HT1080 (cell line): ENCODE results near the gene MBD2. TPM values are rescaled to one million over a fixed set of nuclear protein-coding genes. Genes with fewer than 3 reads are reported as not detected.
"Not testable (repeated sequence)": the region's sequence is repeated elsewhere in the genome, so short reads cannot be mapped to it uniquely, and the experiment has no call there.

Experiments used
- DNase-seq: peaks from one replicate; pipeline ENCODE4 v3.0.0-alpha.2; 2015; ENCODE audit warnings: low read depth
- total RNA-seq: library from RNA; depleted of rRNA; stranded (reverse); fragments of >200 nt; shearing (Covaris generic); gene quantifications from 2 replicates; pipeline ENCODE4 v1.2.3, GENCODE V29; 2014

MBD2 gene
- total RNA-seq, 1 experiment from 2014 or later, result 45.9 TPM

DNA sequence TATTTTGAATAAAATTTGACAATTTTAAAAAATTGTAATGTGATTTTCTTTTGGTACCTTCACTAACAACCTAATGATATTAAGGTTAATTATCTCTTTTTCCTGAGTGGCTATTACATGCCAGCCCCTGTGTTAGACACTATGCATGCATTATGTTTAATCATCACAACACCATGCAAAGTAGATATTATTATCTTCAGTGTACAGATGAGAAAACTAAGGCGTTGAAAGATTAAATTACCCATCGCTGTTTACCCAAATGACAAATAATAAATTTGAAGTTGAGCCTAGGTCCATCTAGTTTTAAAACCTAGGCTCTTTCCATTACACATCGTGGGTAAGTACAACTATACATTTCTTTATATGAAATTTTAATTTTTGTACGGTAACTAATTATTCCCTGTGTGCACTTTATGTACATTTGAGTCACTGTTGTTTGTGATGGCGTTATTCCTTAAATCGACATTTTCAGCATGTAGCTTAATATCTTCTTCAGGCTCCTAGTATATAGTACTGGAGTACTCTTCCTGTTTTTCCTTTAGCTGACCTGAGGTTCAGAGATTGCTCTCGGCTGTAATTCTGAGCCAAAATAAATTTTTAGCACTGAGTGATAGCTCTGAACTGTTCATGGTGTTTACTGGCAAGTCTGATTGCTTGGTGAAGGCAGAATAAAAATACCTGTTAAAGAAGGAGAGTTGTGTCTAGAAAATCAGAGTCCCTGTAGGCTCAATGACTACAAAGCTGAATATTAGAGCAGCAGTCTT is 13.9 kb upstream of the MBD2 start:
- DNase-seq, result no peak

DNA sequence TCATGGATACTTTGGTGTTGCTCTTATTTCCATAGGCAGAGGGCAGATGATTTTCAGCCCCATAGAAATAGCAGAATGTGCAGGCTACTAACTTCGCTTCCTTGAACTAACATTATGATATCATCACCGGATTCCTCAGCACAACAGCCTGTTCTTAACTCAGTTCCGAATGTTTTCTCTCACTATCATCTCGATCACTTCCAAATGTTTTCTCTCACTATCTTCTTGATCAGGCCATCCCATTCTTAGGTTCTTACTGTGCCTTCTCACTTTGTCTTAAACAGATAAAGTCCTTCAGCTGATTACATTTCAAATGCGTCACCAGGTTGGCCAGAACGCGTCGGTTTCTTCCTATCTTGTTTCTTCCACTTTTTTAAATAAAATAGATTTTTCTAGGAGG is 11.4 kb upstream of the MBD2 start:
- DNase-seq, result no peak

DNA sequence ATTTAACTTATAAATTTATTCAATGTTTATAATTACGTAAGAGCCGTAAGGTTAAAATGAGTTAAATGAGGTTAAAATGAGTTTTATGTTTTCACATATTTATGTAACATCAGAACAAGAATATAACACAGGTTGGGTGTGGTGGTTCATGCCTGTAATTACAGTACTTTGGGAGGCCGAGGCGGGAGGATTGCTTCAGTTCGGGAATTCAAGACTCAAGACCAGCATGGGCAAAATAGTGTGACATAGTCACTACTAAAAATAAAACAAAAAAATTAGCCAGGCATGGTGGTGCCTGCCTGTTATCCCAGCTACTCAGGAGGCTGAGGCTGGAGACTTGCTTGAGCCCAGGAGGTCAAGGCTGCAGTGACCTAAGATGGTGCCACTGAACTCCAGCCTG is 9.3 kb upstream of the MBD2 start:
- no peak for DNase-seq

DNA sequence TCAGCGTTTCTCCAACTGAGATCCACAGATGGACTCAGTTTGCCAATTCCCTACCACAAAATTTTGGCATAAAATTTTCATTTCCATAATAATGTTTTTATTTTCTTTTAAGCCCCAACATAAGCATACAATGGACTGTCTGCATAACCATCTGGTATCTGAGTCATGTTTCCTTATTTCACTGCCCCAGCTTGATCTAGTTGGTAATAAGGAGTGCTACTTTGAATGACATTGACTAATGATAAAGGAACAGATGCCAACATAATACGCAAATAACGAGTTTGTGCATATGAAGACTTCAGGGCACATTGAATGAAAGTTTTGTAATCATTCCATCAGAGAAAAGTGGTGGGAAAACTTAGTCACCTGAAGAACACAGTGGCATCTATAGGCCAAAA is 8.8 kb upstream of the MBD2 start:
- DNase-seq, result peak; percentile 13

DNA sequence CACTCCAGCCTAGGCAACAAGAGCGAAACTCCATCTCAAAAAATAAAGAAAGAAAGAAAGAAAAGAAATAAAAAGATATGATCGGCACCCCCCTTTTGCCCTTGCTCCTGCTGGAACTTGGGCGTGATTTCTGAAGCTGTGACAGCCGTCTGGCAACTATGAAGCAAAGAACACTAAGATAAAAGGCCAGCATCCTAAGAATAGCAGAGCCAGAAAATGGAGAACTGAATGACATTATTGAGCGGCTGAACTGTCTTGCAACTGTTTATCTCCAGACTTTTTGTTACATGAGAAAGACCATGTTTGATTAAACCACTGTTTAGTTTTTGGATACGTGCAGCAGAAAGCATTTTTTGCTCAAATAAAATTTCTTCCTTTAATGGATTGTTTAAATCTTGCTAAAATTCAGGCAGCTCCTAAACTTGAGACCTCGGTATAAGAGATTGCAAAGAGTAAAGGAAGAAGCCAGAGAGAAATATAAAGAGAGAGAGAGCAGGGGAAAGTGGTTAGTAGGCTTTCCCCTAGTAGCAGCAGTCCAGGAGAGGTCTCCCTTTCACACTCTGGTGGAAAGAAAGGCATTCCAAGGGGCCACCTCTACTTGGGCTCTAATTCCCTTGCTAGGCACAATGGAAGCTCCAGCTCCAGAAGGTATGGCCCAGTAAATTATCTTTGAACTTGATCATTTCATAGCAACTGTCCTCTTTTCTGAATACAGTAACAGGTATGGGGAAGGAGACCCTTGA is 8.2 kb upstream of the MBD2 start:
- DNase-seq, result no peak

DNA sequence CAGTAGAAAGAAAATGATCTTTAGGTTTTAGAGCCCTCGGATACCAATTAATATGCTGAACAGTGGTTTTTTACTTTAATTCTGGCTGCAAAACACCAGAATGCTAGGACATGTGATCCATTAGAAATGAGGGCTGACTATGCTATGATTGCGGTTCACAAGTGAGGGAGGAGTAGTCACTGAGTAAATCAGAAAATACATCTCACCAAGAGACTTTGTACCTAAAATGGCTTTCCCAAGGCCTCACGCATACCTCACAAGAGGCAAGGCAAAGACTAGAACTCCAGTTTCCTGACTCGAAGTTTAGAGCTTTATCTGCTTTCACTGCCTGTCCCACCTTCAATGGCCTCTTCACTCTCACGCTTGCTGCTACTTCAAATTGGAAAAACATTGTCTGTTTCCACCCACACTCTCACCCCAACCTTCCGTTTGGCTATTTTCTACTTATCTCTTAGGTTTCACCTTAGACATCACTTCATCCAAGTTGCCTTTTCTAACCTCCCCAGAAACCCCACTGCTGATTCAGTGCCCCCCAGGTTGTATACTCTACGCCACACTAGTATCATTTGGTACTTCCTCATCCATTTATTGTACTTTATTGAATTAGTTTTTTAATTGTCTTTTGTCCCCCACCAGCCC is 5.1 kb upstream of the MBD2 start:
- no peak for DNase-seq

DNA sequence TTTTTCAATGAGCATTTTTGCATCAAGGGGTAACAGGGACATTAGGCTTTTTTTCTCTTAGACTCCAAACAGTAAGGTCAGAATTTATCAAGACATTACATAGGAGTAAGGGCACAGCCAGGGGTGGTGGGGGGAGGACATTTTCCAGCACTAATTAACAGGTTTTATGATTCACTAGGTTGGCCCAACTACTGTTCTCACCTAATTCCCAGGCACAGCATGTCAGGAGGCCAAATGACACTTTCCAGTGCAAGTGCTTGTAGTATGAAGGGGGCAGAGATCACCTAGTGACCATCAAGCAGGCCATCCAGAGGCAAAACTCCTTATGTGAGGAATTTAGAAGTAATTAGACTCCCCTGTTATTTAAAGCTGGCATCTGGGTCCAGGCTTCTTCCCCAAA is 3.9 kb upstream of the MBD2 start:
- DNase-seq, result no peak

DNA sequence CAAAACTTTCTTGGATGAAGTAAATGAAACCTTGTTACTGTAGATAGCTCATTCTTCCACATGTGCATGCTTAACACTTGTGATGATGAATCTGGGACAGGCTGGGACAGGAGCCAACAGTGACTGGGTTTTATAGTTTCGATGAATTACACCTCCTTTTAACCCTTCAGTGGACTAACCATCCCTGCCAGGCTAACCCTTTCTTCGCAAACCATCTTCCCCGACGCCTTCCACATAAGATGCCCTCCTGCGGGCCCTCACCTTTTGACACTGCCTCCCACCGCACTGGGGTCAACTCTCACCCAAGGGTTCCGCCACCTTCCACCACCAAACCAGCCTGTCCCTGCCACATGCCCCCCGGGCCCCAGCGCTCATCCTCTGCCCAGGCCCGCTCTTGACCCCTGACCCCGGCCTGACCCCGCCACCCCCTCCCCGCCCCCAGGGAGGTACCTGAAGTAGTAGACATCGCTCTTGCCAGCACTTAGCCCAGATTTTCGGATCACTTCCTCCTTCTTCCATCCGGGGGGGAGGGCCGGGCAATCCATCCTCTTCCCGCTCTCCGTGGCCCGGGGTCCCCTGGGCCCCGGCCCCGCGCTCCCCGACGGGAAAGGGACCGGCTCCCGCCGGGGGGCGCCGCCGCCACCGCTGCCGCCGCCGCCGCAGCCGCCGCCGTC is 764 bp downstream of the MBD2 start:
- DNase-seq, result peak; percentile 82

DNA sequence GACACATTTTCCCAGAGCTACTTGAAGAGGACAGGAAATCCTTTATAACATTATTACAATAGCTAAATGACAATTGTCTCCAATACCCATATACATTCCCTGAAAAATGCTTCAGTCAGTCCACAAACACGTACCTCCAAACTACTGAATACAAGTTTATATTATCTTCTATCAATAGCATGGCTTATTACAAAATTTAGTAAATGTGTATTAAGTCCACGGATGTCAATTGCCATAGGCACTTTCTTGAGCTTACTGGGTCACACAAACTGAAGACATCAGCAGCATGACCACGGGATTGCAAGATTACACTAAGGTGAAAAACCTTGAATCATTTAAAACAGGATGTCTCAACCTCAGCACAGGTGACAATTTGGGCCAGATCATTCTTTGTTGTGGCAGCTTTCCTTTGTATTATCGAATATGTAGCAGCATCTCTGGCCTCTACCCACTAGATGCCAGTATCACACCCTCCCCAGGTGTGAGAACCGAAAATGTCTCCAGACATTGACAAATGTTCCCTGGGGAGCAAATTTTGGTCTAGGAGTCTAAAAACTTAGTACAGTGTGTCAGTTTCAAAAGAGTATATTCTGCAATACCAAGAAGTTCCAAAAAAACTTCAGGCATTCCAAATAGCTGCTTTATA is 1.4 kb downstream of the MBD2 start:
- no peak for DNase-seq

DNA sequence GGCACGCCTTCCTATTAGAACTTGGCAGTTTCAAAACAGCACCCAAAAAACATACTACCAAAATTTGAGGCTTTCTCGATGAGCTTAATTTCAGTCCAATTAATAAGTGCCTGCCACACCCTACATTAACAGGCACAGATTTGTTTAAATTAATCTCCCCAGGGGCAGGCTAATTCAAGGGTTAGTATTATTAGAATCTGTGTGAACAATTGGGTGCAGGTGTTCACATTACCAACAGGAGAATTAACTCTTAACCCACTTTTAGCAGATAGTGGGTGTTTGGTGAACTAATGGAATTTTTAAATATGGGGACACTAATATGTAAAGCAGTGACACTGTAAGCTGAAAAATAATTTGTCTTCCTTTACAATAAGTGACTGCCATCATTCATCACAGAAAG is 4.1 kb downstream of the MBD2 start:
- DNase-seq, result no peak

DNA sequence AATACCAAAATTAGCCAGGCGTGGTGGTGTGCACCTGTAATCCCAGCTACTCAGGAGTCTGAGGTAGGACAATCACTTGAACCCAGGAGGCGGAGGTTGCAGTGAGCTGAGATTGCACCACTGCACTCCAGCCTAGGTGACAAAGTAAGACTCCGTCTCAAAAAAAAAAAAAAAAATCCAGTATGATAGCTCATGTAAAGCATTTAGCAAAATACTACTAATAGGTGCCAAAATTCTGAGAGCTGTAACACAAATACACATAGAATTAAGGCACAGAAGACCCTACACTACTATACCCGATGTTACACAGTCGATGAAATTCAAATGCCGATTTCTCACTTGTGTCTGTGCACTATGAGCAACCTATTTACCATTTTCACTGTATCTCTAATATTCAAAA is 5.7 kb downstream of the MBD2 start:
- DNase-seq, result not testable (repeated sequence)

DNA sequence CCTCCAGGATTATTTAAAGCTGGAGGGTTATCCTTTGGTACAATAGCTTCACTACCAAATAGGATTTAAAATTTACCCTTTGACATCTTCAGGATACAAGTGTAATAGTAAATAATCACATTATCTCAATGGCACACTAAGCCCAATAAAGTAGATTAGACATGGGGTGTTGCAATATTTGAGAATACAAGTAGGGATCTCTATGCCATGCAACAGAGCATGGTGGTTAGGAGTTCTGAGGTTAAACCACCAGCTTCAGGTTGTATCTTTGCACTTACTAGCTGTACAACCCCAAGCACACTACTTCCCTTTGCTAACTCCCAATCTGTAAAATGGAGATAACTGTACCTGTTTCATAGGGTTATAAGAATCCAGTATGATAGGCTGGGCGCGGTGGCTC is 6.2 kb downstream of the MBD2 start:
- no peak for DNase-seq

DNA sequence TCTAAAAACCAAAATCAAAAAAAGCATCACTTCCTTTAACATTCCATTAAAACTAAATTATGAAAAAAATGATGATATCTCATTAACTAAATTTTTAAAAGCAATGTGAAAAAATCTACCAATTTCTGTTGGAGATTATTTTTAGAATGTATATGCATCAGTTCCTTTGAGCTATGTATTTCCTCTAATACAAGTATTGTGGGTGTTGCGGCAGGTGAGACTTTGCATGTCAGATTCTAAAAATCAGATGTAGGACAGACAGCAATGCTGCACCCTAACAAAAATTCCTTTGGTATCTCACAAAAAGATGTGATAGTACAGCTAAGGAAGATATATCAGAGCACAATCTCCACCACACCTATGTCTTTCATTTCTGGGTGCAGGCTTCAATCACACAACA is 6.8 kb downstream of the MBD2 start:
- no peak for DNase-seq

DNA sequence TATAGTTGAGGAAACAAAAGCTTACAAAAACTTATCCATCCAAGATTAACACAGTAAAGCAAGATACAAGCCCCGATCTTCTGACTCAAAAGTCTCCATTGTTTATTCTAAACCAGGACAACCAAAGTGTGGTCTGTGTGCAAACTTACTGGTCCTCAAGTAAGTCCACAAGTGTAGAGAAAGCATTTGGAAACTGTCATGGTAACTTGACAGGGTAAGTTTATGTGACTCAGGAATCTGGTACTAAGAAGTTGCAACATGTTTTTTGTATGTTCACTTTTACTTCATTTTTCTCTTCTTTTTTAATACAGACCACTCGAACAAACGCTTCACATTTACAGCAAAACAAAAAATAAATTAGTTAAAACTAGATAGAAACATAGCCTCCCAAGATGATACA is 9.4 kb downstream of the MBD2 start:
- no peak for DNase-seq

DNA sequence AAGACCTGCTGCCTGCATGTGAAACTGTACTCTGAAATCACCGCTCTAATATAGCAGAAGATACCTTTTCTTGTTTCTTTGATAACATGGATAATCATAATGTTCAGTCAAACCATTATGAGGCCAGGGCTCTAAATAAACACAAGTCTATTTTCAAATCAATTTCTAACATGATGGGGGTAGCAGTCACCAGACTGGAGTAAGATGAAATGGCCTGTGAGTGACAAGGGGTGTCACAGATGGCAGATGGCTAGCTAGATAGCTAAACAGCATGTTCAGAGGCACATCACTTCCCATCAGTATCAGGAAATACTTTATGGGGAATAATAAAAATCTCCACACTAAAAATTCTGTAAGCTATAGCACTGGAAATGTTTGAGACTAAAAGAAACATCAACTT is 14.0 kb downstream of the MBD2 start:
- no peak for DNase-seq

DNA sequence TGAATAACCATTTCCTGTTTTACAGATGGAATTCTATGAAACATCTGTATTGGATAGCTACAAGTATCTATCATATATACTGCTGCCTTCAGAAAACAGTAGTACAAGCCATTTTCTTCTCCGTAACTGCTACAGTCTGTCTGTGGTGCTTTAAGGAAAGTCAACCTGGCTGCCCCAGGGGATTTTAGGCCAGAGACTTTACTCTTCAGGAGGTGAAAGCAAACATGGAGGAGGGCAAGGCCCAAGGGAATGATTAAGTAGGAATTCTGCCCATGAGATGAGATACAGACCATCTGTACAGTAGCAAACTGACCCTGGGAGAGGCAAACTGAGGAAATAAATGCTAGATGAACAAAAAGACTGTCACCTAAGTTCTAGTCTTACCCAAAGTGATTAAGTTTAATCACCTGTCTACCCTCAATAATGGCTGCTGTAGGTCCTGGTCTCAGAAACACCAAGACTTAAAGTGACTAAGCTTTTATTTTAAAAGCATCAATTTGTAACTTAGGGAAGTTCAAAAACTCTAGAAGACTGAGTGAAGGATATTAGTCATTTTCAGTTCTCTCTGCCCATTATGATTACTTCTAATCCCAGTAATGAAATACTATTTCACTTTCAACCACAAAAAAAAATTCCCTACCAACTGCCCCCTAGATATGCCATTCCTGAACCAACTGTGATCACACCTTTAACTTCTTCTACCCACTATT is 14.8 kb downstream of the MBD2 start:
- DNase-seq, result peak; percentile 36

DNA sequence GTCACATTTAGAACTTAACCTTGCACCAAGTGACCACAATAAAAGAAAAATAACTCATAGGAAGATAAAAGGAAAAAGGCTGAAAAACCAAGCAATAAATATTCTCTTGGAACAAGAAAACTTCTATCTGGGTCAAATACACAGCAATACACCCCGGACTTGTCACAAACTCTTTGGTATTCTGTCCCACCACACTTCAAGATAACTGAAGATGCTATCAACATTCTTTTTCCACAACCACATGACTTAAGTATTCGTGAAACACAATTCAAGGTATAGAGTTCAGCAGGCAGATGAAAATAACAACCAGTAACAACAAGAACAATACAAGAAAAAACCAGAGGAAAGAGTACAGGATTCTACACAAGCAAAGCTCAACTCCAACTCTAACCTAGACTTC is 18.0 kb downstream of the MBD2 start:
- DNase-seq, result no peak

DNA sequence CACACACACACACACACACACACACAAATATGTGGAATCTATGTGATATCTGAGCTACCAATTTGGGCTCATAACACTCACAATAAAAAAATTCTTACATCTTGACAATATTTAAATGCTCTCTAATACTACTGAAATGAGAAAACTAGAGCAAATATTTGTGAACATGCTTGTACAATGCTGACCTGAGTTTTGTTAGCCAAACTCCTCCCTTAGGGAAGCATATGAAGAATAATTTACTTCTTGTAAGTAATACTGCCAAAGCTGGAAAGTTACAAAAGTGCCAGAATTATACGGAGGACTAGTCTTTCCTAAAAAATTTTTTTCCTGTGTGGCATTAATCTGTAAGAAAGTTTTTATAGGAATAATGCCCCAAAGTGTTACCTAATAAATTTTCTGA is 18.5 kb downstream of the MBD2 start:
- no peak for DNase-seq

DNA sequence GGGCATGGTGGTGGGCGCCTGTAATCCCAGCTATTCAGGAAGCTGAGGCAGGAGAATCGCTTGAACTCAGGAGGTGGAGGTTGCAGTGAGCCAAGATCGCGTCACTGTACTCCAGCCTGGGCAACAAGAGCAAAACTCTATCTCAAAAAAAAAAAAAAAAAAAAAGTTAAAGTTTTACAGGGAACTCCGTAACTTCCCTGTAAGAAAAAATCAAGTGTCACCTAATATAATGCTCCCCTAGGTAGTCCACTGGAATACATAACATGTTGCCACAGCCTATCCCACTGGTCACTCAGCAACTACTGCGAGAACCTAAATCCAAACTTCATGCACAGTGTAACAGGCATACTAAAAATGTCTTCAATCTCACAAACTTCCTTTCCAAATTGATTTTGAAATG is 19.0 kb downstream of the MBD2 start:
- DNase-seq, result not testable (repeated sequence)

DNA sequence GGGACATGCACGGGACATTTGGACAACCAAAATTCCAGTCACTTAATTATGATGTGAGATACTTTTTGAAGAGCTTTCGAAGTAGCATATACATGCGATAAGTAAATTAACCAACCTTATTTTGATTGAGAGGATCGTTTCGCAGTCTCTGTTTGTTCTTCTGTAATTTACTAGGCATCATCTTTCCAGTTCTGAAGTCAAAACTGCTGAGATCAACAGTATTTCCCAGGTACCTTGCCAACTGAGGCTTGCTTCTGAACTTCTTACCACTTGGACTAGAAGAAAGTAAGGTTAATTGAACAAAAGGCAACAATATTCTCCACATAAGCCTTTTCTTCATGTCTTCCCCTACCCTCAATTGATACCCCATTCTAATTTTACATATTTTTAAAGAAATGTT is 19.6 kb downstream of the MBD2 start:
- no peak for DNase-seq

DNA sequence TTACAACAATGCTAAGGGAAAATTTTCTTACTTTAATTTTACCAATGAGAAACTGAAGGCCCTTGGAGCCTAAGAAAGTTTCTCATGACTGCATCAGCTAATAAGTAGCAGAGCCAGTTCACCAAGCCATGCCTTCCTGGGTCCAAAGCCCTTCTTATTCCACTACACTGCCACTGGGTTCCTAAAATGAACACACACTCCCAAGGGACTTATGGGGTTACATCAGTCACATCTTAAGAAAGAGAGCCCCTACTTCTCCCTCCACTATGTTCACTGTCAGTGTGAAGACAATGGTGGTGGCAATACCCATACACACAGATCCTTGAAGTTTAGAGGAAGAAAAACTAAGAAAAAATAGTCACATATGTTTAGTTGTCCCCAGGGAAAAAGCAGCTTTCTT is 20.6 kb downstream of the MBD2 start:
- DNase-seq, result no peak
